Stimulated activated CD8-positive, alpha-beta memory T cell treated with anti-CD3 and anti-CD28 coated beads, Interleukin-7, amount 100 ng/mL, for 48 hours (primary cell): Measurements from ENCODE around the gene WDR5.

Source experiments
- DNase-seq, 2 donors: peaks; one replicate each; pipeline ENCODE4 v3.0.0-alpha.2; 2020; ENCODE audit warnings: low read depth in 1 of 2; ENCODE audit errors: extremely low read depth in 1 of 2

Gene WDR5

GRCh38 chr9:134172198-134173126 is 36.6 kb downstream of the WDR5 start:
- DNase-seq = no peak

GRCh38 chr9:134173127-134174072 is 37.5 kb downstream of the WDR5 start:
- no peak for DNase-seq

GRCh38 chr9:134174073-134174449 is 38.2 kb downstream of the WDR5 start:
- no peak for DNase-seq

GRCh38 chr9:134174526-134175290 is 38.8 kb downstream of the WDR5 start:
- no peak for DNase-seq

- no peak for DNase-seq
These were observed 39.5 kb downstream of the WDR5 start for GRCh38 chr9:134175291-134175807.

GRCh38 chr9:134175808-134176598 is 40.1 kb downstream of the WDR5 start:
- DNase-seq = no peak

- DNase-seq = no peak
These were observed 40.7 kb downstream of the WDR5 start for GRCh38 chr9:134176599-134176968.

- no peak for DNase-seq
These were observed 41.3 kb downstream of the WDR5 start for GRCh38 chr9:134177186-134177585.

- no peak for DNase-seq
These were observed 41.9 kb downstream of the WDR5 start for GRCh38 chr9:134177624-134178393.

- no peak for DNase-seq
These were observed 42.5 kb downstream of the WDR5 start for GRCh38 chr9:134178394-134178767.

GRCh38 chr9:134178768-134179551 is 43.1 kb downstream of the WDR5 start:
- no peak for DNase-seq

- no peak for DNase-seq
These were observed 43.7 kb downstream of the WDR5 start for GRCh38 chr9:134179595-134179917.

GRCh38 chr9:134179918-134180785 is 44.3 kb downstream of the WDR5 start:
- no peak for DNase-seq

GRCh38 chr9:134180786-134181647 is 45.1 kb downstream of the WDR5 start:
- no peak for DNase-seq

- no peak for DNase-seq
These were observed 45.8 kb downstream of the WDR5 start for GRCh38 chr9:134181648-134182034.

- no peak for DNase-seq
These were observed 46.7 kb downstream of the WDR5 start for GRCh38 chr9:134182554-134183085.
